C4-2B (cell line): ENCODE results near the gene HCN3.

Experiments
- ZFX ChIP-seq: fragments of 450-650 bp; IDR thresholded peaks from 2 replicates; pipeline ENCODE4 v1.6.1; 2017
- TF ChIP-seq, protein P1 (sequence below): fragments of 450-650 bp; conservative IDR thresholded peaks from 2 replicates; pipeline ENCODE4 v1.5.1; 2017; ENCODE audit warnings: mild to moderate bottlenecking

DNA sequence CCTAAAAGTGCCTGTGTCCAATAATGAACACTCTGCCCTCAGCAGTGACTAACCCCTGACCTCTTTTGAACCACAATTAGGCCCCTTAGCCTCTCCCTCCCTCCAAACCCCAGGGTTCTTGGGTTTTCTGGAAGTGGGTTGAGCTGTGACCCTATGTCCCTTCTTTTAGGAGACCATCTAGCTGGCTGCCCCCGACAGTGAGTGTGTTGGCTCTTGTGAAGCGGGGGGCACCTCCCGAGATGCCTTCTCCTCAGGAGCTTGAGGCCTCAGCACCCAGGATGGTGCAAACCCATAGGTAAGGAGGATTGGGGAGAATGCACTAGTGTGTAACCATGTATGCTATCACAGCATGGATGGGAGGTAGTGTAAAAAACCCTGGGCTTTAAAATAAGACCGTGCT, 50.7 kb downstream of the HCN3 start:
- TF ChIP-seq, protein P1, sequence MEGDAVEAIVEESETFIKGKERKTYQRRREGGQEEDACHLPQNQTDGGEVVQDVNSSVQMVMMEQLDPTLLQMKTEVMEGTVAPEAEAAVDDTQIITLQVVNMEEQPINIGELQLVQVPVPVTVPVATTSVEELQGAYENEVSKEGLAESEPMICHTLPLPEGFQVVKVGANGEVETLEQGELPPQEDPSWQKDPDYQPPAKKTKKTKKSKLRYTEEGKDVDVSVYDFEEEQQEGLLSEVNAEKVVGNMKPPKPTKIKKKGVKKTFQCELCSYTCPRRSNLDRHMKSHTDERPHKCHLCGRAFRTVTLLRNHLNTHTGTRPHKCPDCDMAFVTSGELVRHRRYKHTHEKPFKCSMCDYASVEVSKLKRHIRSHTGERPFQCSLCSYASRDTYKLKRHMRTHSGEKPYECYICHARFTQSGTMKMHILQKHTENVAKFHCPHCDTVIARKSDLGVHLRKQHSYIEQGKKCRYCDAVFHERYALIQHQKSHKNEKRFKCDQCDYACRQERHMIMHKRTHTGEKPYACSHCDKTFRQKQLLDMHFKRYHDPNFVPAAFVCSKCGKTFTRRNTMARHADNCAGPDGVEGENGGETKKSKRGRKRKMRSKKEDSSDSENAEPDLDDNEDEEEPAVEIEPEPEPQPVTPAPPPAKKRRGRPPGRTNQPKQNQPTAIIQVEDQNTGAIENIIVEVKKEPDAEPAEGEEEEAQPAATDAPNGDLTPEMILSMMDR, result no peak
- TF ChIP-seq ZFX, result no peak
